ENCODE data around the gene IL17C.

IL17C gene

GRCh38 chr16:88635671-88636319, 2.6 kb upstream of the IL17C start:
- Histone ChIP-seq H2BK5ac (ENCODE audit: low read depth, low read length, poor library complexity) (no peak overlapping the region), H3K79me1 (ENCODE audit: low read length) (peaks cover 17% of the 10 kb centered on the region), H3K79me2 (ENCODE audit: control insufficient read depth, insufficient read depth, low read length, poor library complexity) (no peaks in the 10 kb centered on the region), H4K91ac (ENCODE audit: low read depth, low read length) (peak overlapping the region; percentile 56), H4K12ac (ENCODE audit: low read depth, low read length) (no peak overlapping the region), H3K27ac (ENCODE audit: low read depth, low read length) (no peak overlapping the region), H3K9ac (ENCODE audit: low read length) (no peak overlapping the region), H2BK120ac (ENCODE audit: insufficient read depth, low read length, poor library complexity) (peak overlapping the region; percentile 37), H2BK12ac (ENCODE audit: low read length) (no peak overlapping the region), H3K4me1 (ENCODE audit: control insufficient read depth in 1 of 2, insufficient read depth in 2 of 2, low read length in 2 of 2) (peaks cover 19 to 21% of the 10 kb centered on the region in 2 experiments), H3K4me2 (ENCODE audit: low read length) (no peak overlapping the region), H3K18ac (ENCODE audit: low read length) (peak overlapping the region; percentile 15), H3K14ac (ENCODE audit: low read length) (no peak overlapping the region), H3K9me3 (ENCODE audit: insufficient read depth, low read depth, low read length) (peaks cover 7% of the 10 kb centered on the region), H3K27me3 (ENCODE audit: insufficient read depth, low read length) (peaks cover 3% of the 10 kb centered on the region), H3K36me3 (ENCODE audit: control insufficient read depth in 1 of 2, insufficient read depth in 2 of 2, low read length in 2 of 2) (peaks cover 20 to 21% of the 10 kb centered on the region in 2 experiments), H3K23ac (ENCODE audit: low read length) (no peak overlapping the region), H2AFZ (ENCODE audit: insufficient read depth, low read length, poor library complexity) (no peak overlapping the region), H3K4ac (ENCODE audit: low read depth, low read length) (no peak overlapping the region), H2AK5ac (ENCODE audit: low read length) (no peak overlapping the region), H4K8ac (ENCODE audit: low read depth, low read length) (peak overlapping the region; percentile 27), H3K4me3 (ENCODE audit: low read depth, low read length) (no peak overlapping the region)
- DNase-seq: no peak
- WGBS (ENCODE audit: extremely low coverage, insufficient coverage, insufficient read length): no CpG with 5 or more reads among the region's 17 CpGs

- H3K79me1 ChIP-seq (ENCODE audit: low read length): peaks cover 17% of the 10 kb centered on the region
- no peak overlapping the region for H3K27ac ChIP-seq (ENCODE audit: low read depth, low read length)
- H3K14ac ChIP-seq (ENCODE audit: low read length): no peak overlapping the region
- H2BK120ac ChIP-seq (ENCODE audit: insufficient read depth, low read length, poor library complexity): no peak overlapping the region
- no peak overlapping the region for H4K12ac ChIP-seq (ENCODE audit: low read depth, low read length)
- no CpG with 5 or more reads among the region's 23 CpGs for WGBS (ENCODE audit: extremely low coverage, insufficient coverage, insufficient read length)
- H3K27me3 ChIP-seq (ENCODE audit: insufficient read depth, low read length): peaks cover 3% of the 10 kb centered on the region
- no peak overlapping the region for H3K23ac ChIP-seq (ENCODE audit: low read length)
- no peak overlapping the region for H3K9ac ChIP-seq (ENCODE audit: low read length)
- H3K18ac ChIP-seq (ENCODE audit: low read length): no peak overlapping the region
- no peak overlapping the region for H2BK12ac ChIP-seq (ENCODE audit: low read length)
- peak overlapping the region; percentile 56 for H4K91ac ChIP-seq (ENCODE audit: low read depth, low read length)
- peaks cover 19 to 21% of the 10 kb centered on the region in 2 experiments for H3K4me1 ChIP-seq (ENCODE audit: control insufficient read depth in 1 of 2, insufficient read depth in 2 of 2, low read length in 2 of 2)
- no peaks in the 10 kb centered on the region for H3K79me2 ChIP-seq (ENCODE audit: control insufficient read depth, insufficient read depth, low read length, poor library complexity)
- no peak overlapping the region for H2AK5ac ChIP-seq (ENCODE audit: low read length)
- no peak overlapping the region for H2AFZ ChIP-seq (ENCODE audit: insufficient read depth, low read length, poor library complexity)
- no peak overlapping the region for H3K4me3 ChIP-seq (ENCODE audit: low read depth, low read length)
- no peak overlapping the region for H3K4ac ChIP-seq (ENCODE audit: low read depth, low read length)
- no peak overlapping the region for H3K4me2 ChIP-seq (ENCODE audit: low read length)
- H3K9me3 ChIP-seq (ENCODE audit: insufficient read depth, low read depth, low read length): peaks cover 7% of the 10 kb centered on the region
- no peak overlapping the region for H2BK5ac ChIP-seq (ENCODE audit: low read depth, low read length, poor library complexity)
- peaks cover 13 to 14% of the 10 kb centered on the region in 2 experiments for H3K36me3 ChIP-seq (ENCODE audit: control insufficient read depth in 1 of 2, insufficient read depth in 2 of 2, low read length in 2 of 2)
- no peak overlapping the region for H4K8ac ChIP-seq (ENCODE audit: low read depth, low read length)
- DNase-seq: no peak
Measured at GRCh38 chr16:88636488-88637265, 1.7 kb upstream of the IL17C start.

GRCh38 chr16:88639231-88640038, 1.1 kb downstream of the IL17C start:
- no peak overlapping the region for H3K9ac ChIP-seq (ENCODE audit: low read length)
- peaks cover 3% of the 10 kb centered on the region for H3K27me3 ChIP-seq (ENCODE audit: insufficient read depth, low read length)
- H3K4me2 ChIP-seq (ENCODE audit: low read length): no peak overlapping the region
- no peak overlapping the region for H4K91ac ChIP-seq (ENCODE audit: low read depth, low read length)
- peak; percentile 23 to 29 for DNase-seq
- H3K4ac ChIP-seq (ENCODE audit: low read depth, low read length): no peak overlapping the region
- no peak overlapping the region for H2BK12ac ChIP-seq (ENCODE audit: low read length)
- H2AFZ ChIP-seq (ENCODE audit: insufficient read depth, low read length, poor library complexity): no peak overlapping the region
- H2BK120ac ChIP-seq (ENCODE audit: insufficient read depth, low read length, poor library complexity): no peak overlapping the region
- H3K36me3 ChIP-seq (ENCODE audit: control insufficient read depth in 1 of 2, insufficient read depth in 2 of 2, low read length in 2 of 2): peaks cover 9 to 12% of the 10 kb centered on the region in 2 experiments
- H4K12ac ChIP-seq (ENCODE audit: low read depth, low read length): no peak overlapping the region
- H2BK5ac ChIP-seq (ENCODE audit: low read depth, low read length, poor library complexity): no peak overlapping the region
- H4K8ac ChIP-seq (ENCODE audit: low read depth, low read length): no peak overlapping the region
- H2AK5ac ChIP-seq (ENCODE audit: low read length): no peak overlapping the region
- WGBS (ENCODE audit: extremely low coverage, insufficient coverage, insufficient read length): no CpG with 5 or more reads among the region's 45 CpGs
- H3K14ac ChIP-seq (ENCODE audit: low read length): no peak overlapping the region
- H3K9me3 ChIP-seq (ENCODE audit: insufficient read depth, low read depth, low read length): peaks cover 7% of the 10 kb centered on the region
- H3K4me3 ChIP-seq (ENCODE audit: low read depth, low read length): no peak overlapping the region
- no peaks in the 10 kb centered on the region for H3K79me2 ChIP-seq (ENCODE audit: control insufficient read depth, insufficient read depth, low read length, poor library complexity)
- H3K18ac ChIP-seq (ENCODE audit: low read length): no peak overlapping the region
- peaks cover 9% of the 10 kb centered on the region for H3K79me1 ChIP-seq (ENCODE audit: low read length)
- peaks cover 10 to 11% of the 10 kb centered on the region in 2 experiments for H3K4me1 ChIP-seq (ENCODE audit: control insufficient read depth in 1 of 2, insufficient read depth in 2 of 2, low read length in 2 of 2)
- H3K27ac ChIP-seq (ENCODE audit: low read depth, low read length): no peak overlapping the region
- no peak overlapping the region for H3K23ac ChIP-seq (ENCODE audit: low read length)

- H3K23ac ChIP-seq (ENCODE audit: low read length): no peak overlapping the region
- peaks cover 11 to 15% of the 10 kb centered on the region in 2 experiments for H3K36me3 ChIP-seq (ENCODE audit: control insufficient read depth in 1 of 2, insufficient read depth in 2 of 2, low read length in 2 of 2)
- no peak overlapping the region for H2BK5ac ChIP-seq (ENCODE audit: low read depth, low read length, poor library complexity)
- H2AFZ ChIP-seq (ENCODE audit: insufficient read depth, low read length, poor library complexity): no peak overlapping the region
- H2BK12ac ChIP-seq (ENCODE audit: low read length): no peak overlapping the region
- no CpG with 5 or more reads among the region's 13 CpGs for WGBS (ENCODE audit: extremely low coverage, insufficient coverage, insufficient read length)
- H4K12ac ChIP-seq (ENCODE audit: low read depth, low read length): no peak overlapping the region
- H3K4me2 ChIP-seq (ENCODE audit: low read length): no peak overlapping the region
- H3K9me3 ChIP-seq (ENCODE audit: insufficient read depth, low read depth, low read length): peaks cover 7% of the 10 kb centered on the region
- DNase-seq: no peak
- no peak overlapping the region for H3K4ac ChIP-seq (ENCODE audit: low read depth, low read length)
- peak overlapping the region; percentile 15 for H4K91ac ChIP-seq (ENCODE audit: low read depth, low read length)
- peaks cover 3 to 6% of the 10 kb centered on the region in 2 experiments for H3K4me1 ChIP-seq (ENCODE audit: control insufficient read depth in 1 of 2, insufficient read depth in 2 of 2, low read length in 2 of 2)
- H3K18ac ChIP-seq (ENCODE audit: low read length): no peak overlapping the region
- H4K8ac ChIP-seq (ENCODE audit: low read depth, low read length): no peak overlapping the region
- H3K9ac ChIP-seq (ENCODE audit: low read length): no peak overlapping the region
- H3K14ac ChIP-seq (ENCODE audit: low read length): no peak overlapping the region
- peaks cover 6% of the 10 kb centered on the region for H3K79me1 ChIP-seq (ENCODE audit: low read length)
- no peaks in the 10 kb centered on the region for H3K79me2 ChIP-seq (ENCODE audit: control insufficient read depth, insufficient read depth, low read length, poor library complexity)
- H2BK120ac ChIP-seq (ENCODE audit: insufficient read depth, low read length, poor library complexity): no peak overlapping the region
- H3K27me3 ChIP-seq (ENCODE audit: insufficient read depth, low read length): peaks cover 3% of the 10 kb centered on the region
- no peak overlapping the region for H3K4me3 ChIP-seq (ENCODE audit: low read depth, low read length)
- H2AK5ac ChIP-seq (ENCODE audit: low read length): no peak overlapping the region
- H3K27ac ChIP-seq (ENCODE audit: low read depth, low read length): no peak overlapping the region
Measured at GRCh38 chr16:88640039-88640495, 1.7 kb downstream of the IL17C start.
